Activated CD4-positive, alpha-beta T cell treated with anti-CD3 and anti-CD28 coated beads, Interleukin-2, amount 10 ng/mL, durations not matched to agents 7 days and 5 days (primary cell): Measurements from ENCODE around the gene IRAK1BP1. TPM values are rescaled to one million over a fixed set of nuclear protein-coding genes. Genes with fewer than 3 reads are reported as not detected.

Source experiments
- CTCF ChIA-PET: fragments of 350-600 bp; sonication (Branson Sonifier 250); formaldehyde crosslinking; loops from one replicate; lab custom pipeline; 2021; ENCODE audit warnings: antibody characterized with exemption; lab: Charles Lee
- POLR2A ChIA-PET: fragments of 350-600 bp; sonication (Branson Sonifier 250); formaldehyde crosslinking; loops from one replicate; lab custom pipeline; 2021; ENCODE audit warnings: antibody characterized with exemption; lab: Charles Lee
- DNase-seq: peaks from one replicate; pipeline ENCODE4 v3.0.0-alpha.2; 2020
- H3K27ac Mint-ChIP-seq: one replicate; pipeline ENCODE4 v1.8.0; 2021; ENCODE audit warnings: mild to moderate bottlenecking, moderate library complexity, mixed read lengths
- H3K27me3 Mint-ChIP-seq: one replicate; pipeline ENCODE4 v1.8.0; 2021; ENCODE audit warnings: mixed read lengths
- H3K36me3 Mint-ChIP-seq: one replicate; pipeline ENCODE4 v1.8.0; 2021; ENCODE audit warnings: low read depth, mixed read lengths
- H3K4me1 Mint-ChIP-seq: one replicate; pipeline ENCODE4 v1.8.0; 2021; ENCODE audit warnings: mixed read lengths
- H3K4me3 Mint-ChIP-seq: one replicate; pipeline ENCODE4 v1.8.0; 2021; ENCODE audit warnings: mild to moderate bottlenecking, moderate library complexity, mixed read lengths
- H3K9me3 Mint-ChIP-seq: one replicate; pipeline ENCODE4 v1.8.0; 2021; ENCODE audit warnings: mixed read lengths
- total RNA-seq, 2 experiments: library from RNA; stranded (reverse); gene quantifications; one replicate each; pipeline ENCODE4 v1.2.3, GENCODE V29; 2021

IRAK1BP1 gene
- total RNA-seq, 2 experiments from 2014 or later, result 2.7 to 2.8 TPM

DNA sequence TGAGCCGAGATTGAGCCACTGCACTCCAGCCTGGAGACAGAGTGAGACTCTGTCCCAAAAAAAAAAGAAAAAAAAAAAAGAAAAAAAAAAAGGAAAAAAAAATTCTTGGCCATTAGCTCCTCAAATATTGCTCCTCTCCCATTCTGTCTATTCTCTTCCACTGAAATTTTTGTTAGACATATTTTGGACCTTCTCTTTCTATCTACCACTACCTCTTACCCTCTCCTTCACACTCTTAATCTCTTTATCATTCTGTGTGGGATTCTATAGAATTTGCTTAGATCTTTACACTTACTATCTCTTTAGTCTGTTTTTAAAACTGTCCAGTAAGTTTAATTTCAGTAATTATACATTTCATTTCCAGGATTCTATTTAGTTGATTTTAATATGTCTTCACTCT, 85.0 kb downstream of the IRAK1BP1 start:
- H3K9me3 Mint-ChIP-seq, result peaks cover 34% of the 10 kb centered on the region
- no peak overlapping the region for H3K27ac Mint-ChIP-seq
- no peak for DNase-seq
- no peaks in the 10 kb centered on the region for H3K27me3 Mint-ChIP-seq
- ChIA-PET CTCF (no interaction called here), POLR2A (interaction anchor here (0.6 kb wide), 1 partner anchor 393 kb away, joined by 3 read pairs; no protein-coding TSS in a partner anchor)
- peaks cover 82% of the 10 kb centered on the region for H3K36me3 Mint-ChIP-seq
- H3K4me3 Mint-ChIP-seq, result no peak overlapping the region
- H3K4me1 Mint-ChIP-seq, result no peaks in the 10 kb centered on the region

Other genes starting within 250 kb of the IRAK1BP1 start
- gene PHIP, start 210.7 kb downstream of the IRAK1BP1 start, total RNA-seq, result 10 to 100 TPM; 31.6 to 33.9 TPM